Fibroblast of the conjunctiva (primary cell): Measurements from ENCODE around the gene ZBTB21.

Experiments used
- DNase-seq: peaks from one replicate; pipeline ENCODE4 v3.0.0-alpha.2; 2010; ENCODE audit warnings: low read depth

ZBTB21 gene

DNA sequence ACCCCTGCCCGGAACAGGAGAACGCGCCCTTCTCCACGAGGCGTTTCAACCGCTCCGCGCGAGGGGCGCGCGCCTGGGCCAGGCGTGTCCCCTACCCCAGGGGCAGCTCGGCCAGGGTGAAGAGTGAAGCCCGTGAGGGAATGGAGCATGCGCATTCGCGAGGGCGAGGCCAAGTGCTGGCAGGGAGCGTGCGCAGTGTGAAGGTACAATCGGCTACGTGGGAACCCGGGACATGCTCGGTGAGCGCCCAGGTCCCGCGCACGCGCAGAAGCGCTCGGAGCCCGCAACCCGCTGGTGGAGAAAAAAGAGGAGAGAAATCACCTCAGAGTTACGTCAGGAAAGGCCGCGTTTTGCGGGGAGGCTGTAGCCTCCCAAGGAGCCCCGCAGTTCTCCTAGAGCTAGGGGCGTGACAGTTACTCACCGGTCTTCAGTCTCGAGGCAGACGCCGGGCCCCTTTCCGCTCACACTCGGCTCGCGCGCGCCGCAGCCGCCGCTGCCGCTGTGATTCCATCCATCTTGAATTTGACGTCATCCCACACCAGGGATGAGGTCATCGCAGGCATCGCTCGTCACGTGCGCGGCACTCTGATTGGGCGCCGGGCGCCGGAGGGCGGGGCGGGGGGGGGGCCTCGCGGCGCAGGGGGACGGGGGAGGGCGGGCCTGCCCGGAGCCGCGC is at the start of gene ZBTB21:
ZBTB21 (minus strand) TSS at position 530 of the 676 bp plus-strand sequence. CDS start 16,265 bp downstream, outside the sequence.
- peak; percentile 96 for DNase-seq

DNA sequence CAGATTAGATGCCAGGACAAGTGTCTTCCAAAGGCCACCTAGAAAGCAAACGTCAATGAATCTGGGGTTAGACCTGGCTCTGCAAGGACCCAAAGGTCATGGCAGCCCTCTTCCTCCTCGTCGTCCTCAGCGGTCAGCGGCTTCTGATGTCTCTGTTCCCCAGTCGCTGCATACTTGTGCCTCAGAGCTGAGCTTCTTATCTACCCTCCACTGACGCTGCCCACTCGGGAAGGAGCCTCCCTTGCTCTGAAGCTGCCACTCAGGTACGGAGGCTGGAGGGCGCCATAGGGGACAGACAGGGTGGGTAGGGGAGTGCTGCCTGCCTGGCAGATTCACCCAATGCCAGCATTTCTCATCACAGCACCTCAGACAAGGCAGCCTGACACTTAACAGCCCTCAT is 49.6 kb upstream of the ZBTB21 start:
- DNase-seq = no peak

DNA sequence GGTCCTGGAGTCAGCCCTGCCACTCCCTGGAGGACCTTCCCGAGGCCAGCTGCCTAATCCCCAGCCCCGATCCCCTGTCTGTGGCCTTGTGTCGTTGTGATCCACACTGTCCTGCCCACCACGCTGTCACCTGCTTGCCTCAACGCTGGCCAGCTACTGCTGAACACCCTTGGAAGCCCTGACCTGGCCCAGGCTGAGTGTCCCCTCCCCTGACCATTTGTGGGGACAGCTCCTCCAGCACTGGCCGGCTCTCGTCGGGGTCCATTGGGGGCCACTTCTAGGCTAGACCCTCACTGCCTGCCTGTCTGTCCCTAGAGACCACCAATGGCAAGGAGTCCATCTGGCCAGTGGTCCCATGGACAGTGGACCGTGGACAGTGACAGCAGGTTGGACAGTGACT is 49.0 kb upstream of the ZBTB21 start:
- DNase-seq = no peak

- DNase-seq = no peak
Measured at GRCh38 chr21:42058631-42059111, 48.5 kb upstream of the ZBTB21 start.

DNA sequence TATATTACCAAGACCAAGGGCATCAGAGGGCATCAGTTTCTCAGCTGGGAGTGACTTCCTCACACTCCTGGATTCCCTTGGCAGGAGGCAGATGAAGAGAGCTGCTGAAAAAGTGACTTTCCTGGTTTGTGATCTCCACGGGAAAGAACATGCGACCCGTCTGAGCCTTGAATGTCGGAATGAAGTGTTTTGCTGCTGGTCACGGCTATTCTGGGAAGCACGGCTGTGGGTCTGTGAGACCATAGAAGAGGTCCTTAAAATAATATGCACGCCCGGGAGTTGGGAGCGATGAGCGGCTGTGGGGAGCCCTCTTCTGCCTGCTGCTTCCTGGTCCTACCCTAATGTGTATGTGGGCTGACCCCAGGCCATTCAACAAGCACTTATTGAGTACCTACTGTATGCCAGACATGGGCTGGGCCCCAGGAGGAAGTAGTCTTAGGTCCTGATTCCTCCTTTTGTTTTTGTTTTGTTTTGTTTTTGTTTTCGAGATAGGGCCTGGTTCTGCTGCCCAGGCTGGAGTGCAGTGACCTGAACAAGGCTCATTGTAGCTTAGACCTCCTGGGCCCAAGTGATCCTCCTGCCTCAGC is 47.8 kb upstream of the ZBTB21 start:
- no peak for DNase-seq

GRCh38 chr21:42056996-42057689 is 47.0 kb upstream of the ZBTB21 start:
- peak; percentile 42 for DNase-seq

DNA sequence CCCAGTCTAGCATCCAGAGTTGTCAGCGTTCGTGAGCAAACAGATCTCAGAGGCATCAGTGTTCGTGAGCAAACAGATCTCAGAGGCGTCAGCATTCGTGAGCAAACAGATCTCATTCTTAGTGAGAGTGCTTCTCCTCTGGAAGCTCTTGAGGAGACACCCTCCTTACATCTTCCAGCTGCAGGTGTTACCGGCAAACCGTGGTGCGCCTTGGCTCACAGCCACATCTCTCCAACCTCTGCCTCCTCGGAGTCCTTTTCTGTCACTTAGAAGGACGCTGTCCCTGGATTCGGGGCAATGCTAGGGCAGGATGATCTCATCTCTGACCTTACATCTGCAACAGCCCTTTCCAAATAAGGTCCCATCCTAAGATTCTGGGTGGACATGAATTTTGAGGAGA is 46.3 kb upstream of the ZBTB21 start:
- no peak for DNase-seq

DNA sequence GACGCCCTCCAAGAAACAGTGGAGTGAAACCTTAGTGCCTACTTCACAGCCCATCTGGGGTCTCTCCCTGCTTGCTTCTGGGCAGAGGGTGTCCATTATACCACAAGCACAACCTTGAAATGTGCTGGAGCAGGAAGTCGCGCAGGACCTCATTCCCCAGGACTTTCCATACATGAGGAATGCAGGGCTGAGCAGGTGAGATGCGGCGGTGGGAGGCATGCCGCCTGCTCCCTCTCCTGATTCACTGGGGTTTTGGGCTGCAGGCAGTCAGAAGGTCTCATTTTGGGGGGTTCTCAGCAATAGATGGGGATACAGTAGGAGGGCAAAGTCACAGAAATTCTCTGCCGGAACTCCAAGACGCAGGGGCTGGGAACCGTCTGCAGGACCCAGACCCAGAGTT is 45.3 kb upstream of the ZBTB21 start:
- DNase-seq = no peak

DNA sequence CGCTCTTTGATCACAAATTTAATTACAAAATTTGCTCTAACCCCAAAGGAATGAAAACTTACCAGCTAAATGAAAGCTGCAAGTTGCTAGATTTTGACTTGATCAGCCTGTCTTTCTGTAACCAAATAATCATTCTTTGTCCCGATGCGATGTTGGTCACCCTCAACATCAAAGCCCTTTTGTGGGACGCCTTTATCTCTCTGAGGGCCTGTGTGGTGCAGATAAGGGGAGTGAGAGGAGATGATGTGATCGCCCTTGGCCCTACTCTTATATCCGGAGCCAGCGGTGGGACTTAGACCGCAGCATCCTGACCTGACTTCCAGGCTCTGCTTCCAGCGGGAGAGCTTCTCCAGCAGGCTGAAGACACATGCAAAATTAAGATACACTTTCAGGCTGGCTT is 41.6 kb upstream of the ZBTB21 start:
- no peak for DNase-seq

GRCh38 chr21:42049578-42050430 is 39.6 kb upstream of the ZBTB21 start:
- DNase-seq = no peak

GRCh38 chr21:42048870-42049577 is 38.9 kb upstream of the ZBTB21 start:
- DNase-seq = no peak

GRCh38 chr21:42047821-42048613 is 37.9 kb upstream of the ZBTB21 start:
- peak; percentile 2 for DNase-seq

DNA sequence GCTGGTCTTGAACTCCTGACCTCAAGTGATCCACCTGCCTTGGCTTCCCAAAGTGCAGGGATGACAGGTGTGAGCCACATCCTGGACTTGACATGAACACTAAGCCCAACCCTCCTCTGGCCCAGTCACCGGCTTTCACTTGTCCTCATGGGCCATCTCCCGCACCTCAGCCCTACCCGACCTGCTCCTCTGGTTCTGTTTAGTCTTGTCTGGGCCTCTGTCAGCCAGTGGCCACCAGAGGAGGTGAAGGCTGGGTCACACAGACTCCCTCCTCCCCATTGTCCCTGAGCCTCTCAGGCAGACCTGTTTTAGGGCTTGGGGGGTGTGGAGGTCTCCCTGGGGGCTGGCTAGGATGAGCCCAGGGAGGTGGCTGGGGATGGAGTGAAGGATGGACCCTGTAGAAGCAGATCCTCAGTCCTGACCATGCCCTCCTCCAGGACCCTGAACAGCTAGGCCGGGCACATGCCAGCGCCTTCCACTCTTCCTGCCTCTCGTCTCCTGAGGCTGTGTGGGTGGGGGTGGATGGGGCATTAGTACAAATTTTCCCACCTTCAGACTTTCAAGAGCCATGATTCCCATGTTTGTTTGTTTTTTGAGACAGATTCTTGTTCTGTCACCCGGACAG is 34.8 kb upstream of the ZBTB21 start:
- DNase-seq = no peak

DNA sequence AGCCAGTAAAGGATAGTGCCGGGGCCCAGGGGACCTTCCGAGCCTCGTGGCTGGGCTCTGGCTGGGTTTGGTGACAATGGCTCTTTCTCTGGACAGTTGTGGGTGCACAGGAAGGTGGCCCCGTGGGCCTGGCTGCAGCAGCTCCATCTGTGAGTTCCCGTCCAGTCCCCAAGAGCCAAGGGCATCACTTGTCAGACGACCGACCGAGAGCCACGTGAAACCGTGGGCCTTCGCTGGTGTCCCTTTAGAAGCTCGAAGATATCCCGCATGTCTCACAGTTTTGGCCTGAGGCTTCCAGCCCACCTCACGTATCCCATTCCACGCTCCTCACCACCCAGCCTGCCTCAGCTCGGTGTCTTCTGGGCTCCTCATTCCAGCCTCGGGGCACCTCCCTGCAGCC is 33.8 kb upstream of the ZBTB21 start:
- DNase-seq = no peak

- DNase-seq = no peak
Measured at GRCh38 chr21:42043201-42043895, 33.2 kb upstream of the ZBTB21 start.

GRCh38 chr21:42042651-42043050 is 32.5 kb upstream of the ZBTB21 start:
- no peak for DNase-seq

GRCh38 chr21:42041711-42042110 is 31.6 kb upstream of the ZBTB21 start:
- DNase-seq = no peak

DNA sequence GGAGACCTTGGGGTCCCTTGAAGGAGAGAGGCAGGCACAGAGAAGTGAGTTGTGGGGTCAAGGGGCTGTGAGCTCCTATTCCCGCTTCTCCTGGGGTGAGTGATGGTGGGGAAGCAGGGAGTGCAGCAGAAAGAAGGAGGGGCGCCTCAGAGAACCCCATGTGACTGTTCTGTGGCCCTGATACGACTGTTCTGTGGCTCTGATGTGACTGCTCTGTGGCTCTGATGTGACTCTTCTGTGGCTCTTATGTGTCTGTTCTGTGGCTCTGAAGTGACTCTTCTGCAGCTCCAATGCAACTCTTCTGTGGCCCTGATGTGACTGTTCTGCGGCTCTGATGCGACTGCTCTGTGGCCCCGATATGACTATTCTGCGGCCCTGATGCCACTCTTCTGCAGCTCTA is 31.1 kb upstream of the ZBTB21 start:
- DNase-seq = no peak

DNA sequence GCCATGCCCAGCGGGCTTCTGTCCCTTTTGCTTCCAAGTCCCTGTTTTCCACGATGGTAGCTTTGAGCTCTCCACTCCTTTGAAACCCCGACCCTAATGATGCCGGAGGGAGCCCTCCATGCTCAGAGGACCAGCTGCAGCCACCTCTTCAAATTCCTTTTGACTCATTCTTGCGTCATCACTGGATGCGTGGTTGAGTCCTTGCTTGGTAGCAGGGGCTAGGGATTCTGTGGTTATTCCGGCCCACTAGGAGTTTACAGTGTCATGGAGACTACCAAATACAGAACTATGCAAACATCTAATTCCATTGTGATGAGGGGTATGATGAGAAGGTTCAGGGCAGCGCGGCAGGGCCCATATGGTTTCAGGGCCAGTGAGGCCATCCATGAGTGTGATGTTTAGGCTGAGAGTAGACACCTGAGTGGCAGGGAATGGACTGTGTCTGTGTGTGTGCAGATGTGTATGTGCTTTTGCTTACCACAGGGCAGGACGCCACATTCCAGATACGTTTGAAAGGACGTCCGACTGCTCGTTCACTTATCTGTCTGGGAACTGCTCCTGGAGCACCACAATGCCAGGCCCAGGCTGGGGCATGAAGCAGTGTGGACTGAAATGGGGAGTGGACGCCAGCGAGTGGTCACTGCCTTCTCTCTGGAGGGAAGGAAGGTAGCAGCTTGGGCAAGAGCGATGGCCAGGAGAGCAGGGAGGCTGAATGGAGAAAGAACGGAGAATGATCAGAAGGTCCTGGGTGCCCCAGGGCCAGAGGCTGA is 30.4 kb upstream of the ZBTB21 start:
- peak; percentile 94 for DNase-seq
